Measurements from ENCODE around the gene ZFP36. TPM values are rescaled to one million over a fixed set of nuclear protein-coding genes. Genes with fewer than 3 reads are reported as not detected.
"Not testable (repeated sequence)": the region's sequence is repeated elsewhere in the genome, so short reads cannot be mapped to it uniquely, and the experiment has no call there.

Gene ZFP36, protein sequence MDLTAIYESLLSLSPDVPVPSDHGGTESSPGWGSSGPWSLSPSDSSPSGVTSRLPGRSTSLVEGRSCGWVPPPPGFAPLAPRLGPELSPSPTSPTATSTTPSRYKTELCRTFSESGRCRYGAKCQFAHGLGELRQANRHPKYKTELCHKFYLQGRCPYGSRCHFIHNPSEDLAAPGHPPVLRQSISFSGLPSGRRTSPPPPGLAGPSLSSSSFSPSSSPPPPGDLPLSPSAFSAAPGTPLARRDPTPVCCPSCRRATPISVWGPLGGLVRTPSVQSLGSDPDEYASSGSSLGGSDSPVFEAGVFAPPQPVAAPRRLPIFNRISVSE
- polyA plus RNA-seq (ENCODE audit: insufficient read length in 4 of 4), result 10 to 100 TPM; 20.3 to 59.1 (median 38.2) TPM

DNA sequence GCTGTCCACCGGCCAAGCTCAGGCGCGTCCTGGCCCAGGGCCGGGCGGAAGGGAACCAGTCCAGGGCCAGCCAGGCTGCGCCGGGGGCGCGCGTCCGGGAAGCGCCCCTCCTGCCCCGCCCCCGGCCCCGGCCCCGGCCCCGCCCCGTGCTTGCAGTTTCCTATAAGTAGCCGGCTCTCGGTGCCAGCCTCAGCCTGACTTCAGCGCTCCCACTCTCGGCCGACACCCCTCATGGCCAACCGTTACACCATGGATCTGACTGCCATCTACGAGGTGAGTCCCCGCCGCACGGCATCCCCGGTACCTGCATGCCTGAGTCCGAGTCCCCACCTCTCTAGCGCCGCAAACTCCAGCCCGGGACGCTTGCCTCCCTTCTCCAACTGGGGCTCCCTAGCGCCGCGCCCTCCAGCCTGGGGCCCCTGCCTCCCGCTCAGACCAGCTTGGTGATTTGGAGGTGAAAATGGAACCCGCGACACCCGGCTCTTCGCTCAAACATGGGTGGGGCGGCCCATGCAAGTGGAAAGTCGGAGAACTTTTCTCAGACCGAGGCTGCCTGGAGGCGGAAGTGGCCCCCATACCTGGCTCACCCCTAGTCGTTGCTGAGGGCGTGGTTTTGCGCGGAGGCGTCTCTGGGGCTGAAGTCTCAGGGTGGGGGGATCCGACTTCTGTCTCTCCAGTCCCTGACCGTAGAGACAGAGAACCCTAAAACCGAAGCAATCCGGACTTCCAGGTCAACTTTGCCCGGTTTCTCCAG, at the start of gene ZFP36:
Gene ZFP36, plus strand, starts transcription at position 192 of the 754 bp plus-strand sequence. Its CDS starts 58 bp downstream, at position 250.
- peak in 1 of 4 donors; percentile 56 for DNase-seq (ENCODE audit: low read depth in 4 of 4, low spot score in 3 of 4)

DNA sequence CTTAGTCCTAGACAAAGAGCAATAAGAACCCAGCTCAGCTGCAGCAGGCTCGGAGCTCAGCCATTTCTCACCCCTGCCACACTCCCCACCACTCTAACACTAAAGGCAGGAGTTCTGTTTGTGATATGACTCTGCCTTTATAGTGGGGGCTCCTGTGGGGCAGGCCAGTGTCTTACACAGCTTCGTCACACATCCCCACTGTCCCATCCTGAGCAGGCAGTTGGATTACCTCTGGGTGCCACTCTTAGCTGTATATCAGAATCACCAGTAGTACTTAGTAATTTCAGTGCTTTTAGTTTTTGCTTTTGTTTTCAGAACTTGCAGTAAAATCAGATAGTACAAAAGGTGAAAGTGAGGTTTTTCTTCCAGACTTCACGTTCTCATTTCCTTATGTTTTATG, 47.6 kb upstream of the ZFP36 start:
- no peak for DNase-seq (ENCODE audit: low read depth in 4 of 4, low spot score in 3 of 4)

DNA sequence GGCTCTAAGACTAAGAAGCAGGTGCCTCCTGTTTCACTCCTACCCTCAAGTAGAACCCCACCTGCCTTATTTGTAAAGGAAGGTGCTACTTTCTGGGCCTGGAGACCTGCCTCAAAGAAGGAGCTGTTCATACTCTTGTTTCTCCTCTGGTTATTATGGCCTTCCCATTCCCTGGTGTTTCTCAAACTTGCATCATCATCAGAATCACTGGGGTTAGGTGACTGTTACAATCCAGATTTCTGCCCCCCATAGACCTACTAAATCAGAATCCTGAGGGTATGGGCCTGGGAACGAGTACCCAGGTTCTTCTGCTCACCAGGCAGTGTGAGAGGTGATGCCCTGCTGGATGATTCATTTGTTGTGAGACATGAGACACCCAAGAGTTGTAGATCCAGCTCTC, 46.0 kb upstream of the ZFP36 start:
- DNase-seq (ENCODE audit: low read depth in 4 of 4, low spot score in 3 of 4), result no peak

DNA sequence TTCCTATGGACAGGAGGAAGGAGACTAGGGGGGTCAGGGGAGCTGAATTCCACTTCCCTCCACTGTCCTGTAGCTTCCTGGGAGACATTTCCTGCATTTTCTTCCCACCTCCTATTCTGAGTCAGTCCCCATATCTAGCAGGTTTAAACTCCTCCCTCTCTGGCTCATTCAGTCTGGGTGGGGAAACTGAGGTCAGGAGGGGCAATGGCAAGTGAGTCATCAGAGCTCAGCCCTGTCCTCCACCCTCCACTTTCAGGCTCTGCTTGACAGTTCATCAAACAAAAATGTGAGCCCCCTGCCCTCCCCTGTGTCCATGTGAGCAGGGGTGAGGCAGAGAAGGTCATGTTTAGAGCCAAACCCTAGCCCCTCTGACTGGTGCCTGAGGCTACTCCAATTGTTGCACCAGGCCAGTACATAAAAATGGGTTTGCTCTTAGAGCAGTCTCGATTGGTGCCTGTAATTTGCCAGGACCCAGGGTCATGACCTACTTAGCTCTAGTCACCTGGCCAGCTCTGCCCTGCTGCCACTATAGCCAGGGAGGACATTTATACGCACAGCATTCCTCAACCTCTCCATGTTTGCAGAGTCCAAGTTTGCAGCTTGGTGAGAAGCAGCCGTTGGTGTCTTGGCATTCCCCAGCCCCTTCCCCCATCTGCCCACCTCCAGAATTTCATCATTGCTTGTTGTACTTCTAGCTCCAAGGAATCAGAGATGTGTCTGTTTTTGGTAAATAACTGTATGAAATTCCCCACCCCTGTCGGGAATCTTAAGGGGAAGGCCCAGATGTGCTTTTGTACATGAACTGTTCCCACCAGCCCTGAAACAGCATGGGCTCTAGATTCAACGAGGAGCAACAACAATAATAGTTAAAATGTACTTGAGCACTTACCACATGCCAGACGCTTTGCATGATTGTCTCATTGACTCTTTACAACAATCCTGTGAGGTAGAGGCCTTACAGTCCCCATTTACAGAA, 43.7 kb upstream of the ZFP36 start:
- no peak for DNase-seq (ENCODE audit: low read depth in 4 of 4, low spot score in 3 of 4)

DNA sequence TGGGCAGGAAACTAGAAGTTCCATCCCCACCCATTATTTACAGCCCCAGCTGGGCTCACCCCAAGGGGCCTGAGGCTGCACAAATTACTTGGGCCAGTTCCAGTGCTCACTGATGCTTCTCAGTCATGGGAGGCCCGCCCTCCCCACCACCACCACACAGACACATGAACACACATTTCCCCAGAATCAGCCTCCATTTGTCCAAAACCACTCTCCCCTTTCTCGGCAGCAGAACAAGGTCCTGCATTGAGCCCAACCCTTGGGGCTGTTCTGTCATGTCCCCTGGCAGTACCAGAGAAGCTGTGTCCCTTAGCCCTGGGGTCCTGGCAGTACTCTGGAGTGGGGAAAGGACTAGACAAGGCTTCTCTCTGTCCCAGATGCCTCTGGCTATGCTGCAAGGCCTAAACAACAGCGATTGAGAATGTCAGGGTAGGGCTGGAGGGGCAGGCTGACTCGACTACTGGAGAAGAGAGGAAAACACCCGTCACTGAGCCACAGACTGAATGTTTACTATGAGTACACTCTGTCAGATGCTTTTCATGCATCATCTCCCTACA, 42.7 kb upstream of the ZFP36 start:
- DNase-seq (ENCODE audit: low read depth in 4 of 4, low spot score in 3 of 4), result no peak

DNA sequence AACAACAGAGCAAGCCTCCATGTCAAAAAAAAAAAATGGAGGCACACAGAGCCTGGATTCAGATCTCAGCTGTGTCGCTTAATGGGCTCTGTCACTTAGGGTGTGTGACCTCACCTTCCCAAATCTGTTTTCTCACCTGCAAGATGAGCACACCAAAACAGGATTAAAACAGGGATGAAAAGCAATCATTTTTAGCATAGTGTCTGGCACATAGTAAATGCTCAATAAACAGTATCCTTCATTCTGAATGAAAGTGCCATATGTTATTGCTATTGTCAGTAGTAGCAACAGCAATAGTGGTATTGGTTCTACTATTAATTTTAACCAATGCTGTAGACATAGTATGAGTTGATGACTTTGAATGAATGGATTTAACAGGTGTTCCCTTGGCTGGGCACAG, 41.1 kb upstream of the ZFP36 start:
- no peak for DNase-seq (ENCODE audit: low read depth in 4 of 4, low spot score in 3 of 4)

DNA sequence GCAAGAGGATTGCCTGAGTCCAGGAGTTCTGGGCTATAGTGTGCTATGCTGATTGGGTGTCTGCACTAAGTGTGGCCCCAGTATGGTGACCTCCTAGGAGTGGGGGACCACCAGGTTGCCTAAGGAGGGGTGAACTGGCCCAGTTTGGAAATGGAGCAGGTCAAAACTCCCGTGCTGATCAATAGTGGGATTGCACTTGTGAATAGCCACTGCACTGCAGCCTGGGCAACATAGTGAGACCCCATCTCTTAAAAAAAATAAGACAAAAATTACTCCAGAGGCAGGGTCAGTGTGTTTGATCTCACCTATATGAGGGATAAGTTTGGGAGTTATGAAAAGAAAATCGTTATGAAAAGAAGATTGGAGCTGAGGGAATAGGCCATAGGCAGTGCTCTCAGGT, 37.4 kb upstream of the ZFP36 start:
- no peak for DNase-seq (ENCODE audit: low read depth in 4 of 4, low spot score in 3 of 4)

DNA sequence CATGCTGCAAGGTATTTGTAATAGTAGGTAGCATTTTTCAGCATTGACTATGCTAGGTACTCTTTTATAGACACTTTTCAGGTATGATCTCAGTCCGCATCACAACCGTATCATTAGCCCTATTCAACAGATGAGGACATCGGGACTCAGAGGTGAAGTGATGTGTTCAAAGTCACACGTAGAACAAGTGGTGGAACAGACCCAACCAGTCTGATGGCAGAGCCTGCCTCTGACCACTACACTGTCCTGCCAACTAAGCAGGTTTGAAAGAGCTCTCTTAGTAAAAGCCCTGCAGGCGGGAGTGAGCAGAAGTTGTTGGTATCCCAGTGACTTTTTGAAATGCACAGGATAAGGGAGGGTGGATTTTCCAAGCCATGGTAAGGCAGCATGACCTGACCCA, 35.9 kb upstream of the ZFP36 start:
- DNase-seq (ENCODE audit: low read depth in 4 of 4, low spot score in 3 of 4), result no peak

DNA sequence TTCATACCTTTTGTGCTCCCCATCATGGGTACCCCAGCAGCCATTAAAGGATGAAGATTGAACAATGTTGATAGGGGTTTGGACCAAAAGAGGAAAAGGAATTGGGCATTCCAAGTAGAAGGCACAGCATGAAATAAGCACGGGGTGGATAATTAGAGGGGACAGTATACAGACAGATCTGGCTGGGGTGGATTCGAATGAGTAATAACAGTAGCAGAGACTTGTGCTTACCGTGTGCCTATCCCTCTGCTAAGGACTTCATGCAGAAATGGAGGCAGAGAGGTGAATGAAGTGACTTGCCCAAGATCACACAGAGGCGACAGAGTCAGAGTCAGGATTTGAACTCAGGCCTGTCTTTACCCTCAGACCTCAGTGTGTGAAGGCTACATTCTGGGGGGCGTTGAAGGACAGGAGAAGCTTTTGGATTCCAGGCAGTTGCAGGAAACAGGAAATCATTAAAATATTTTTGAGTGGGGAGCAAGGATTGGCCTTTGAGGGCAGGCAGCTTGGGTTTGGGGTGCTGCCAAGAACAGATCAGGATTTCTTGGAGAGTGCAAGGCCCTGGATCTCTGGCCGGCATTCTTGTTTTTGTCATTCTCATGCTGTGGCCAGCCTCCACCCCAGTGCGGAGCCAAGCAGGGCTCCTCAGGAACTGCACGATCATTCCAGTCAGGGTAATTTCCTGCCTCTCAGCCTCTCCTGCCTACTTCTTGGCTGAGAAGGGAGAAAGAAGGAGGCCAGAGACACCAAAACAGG, 34.4 kb upstream of the ZFP36 start:
- DNase-seq (ENCODE audit: low read depth in 4 of 4, low spot score in 3 of 4), result peak; percentile 38 to 58 (median 53)

DNA sequence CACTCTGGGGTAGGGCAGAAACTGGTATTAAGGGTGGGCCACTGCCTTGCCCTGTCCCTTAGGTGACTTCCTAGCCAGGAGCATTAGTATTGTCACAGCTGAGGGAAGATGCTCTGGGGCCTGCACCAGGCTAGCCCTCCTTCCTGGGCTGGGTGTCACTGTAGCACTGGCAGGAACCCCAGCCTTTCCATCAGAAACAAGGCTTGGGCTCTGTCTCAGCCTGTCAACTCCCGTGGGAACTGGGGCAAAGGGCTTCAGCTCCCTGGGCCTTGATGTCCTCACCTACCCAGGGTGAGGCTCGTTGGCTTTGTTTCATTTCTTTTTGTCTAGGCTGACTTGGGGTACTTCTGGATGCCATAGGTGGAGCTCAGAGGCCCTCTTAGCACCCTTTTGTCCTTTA, 33.7 kb upstream of the ZFP36 start:
- DNase-seq (ENCODE audit: low read depth in 4 of 4, low spot score in 3 of 4), result no peak

DNA sequence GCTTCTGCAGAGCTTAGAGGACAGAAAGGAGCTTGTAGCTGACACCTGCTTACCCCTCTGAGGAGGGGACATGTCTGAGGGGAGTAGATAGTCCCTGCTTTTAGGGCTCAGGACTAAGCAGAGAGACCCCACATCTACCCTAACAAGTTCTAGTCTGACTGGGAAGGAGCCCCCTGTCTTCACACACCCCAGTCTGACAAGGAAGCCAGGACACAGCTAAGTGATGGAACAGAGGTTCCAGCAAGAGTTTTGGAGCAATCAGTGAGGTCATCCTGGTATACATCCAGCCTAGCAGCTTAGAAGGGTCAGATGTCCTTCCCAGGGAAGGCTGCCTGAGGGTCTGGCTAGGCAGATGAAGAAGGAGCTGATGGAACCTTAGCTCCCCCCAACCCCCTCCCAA, 30.7 kb upstream of the ZFP36 start:
- no peak for DNase-seq (ENCODE audit: low read depth in 4 of 4, low spot score in 3 of 4)

DNA sequence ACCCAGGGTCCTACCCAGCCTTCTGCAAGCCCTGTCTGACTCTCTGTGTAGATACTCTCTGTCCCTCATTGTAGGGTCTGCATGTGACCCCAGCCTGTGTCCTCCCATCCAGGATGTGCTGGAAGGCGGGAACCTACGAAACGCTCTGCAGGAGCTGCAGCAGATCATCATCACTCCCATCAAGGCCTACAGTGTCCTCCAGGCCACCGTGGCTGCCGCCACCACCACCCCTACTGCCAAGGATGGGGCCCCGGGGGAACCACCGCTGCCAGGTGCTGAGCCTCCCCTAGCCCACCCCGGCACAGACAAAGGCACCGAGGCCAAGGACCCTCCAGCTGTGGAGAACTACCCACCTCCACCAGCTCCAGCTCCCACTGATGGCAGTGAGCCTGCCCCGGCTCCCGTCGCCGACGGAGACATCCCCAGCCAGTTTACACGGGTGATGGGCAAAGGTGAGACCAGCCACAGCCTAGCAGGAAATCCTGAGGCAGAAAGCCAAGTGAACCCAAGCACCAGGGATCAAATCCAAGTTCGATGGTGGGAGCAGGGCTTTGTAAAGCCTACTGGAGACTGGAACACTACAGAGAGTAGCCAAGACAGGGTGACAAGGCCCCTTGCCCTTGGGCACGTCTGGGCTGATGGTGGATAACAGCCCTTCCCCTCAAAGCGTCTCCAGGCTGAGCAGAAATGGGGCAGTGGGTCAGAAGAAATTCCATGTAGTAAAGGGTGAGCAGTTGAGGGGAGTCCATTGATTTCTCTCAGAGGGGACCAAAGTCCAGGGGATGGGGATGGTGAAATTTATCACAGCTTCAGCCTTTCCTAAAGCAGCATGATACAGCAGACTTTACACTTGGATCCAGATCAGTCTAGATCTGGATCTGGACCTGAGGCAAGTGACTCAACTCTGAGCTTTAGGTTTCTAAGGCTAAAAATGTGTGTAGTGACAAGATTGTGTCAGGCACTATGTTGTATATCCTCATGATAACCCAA, 29.0 kb upstream of the ZFP36 start:
- DNase-seq (ENCODE audit: low read depth in 4 of 4, low spot score in 3 of 4), result no peak

DNA sequence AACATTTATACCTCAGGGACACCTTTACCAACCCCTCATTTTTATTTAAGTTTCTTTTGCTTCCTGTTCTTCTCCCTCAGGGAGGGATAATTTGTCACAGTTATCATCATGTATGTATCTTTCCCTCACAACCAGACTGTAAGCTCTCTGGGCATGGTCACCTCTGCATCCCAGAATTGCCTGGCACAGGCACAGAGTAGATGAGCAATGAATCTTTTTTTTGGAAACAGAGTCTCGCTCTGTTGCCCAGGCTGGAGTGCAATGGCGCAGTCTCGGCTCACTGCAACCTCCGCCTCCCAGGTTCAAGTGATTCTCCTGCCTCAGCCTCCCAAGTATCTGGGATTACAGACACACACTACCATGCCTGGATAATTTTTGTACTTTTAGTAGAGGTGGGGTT, 27.3 kb upstream of the ZFP36 start:
- DNase-seq (ENCODE audit: low read depth in 4 of 4, low spot score in 3 of 4), result not testable (repeated sequence)

DNA sequence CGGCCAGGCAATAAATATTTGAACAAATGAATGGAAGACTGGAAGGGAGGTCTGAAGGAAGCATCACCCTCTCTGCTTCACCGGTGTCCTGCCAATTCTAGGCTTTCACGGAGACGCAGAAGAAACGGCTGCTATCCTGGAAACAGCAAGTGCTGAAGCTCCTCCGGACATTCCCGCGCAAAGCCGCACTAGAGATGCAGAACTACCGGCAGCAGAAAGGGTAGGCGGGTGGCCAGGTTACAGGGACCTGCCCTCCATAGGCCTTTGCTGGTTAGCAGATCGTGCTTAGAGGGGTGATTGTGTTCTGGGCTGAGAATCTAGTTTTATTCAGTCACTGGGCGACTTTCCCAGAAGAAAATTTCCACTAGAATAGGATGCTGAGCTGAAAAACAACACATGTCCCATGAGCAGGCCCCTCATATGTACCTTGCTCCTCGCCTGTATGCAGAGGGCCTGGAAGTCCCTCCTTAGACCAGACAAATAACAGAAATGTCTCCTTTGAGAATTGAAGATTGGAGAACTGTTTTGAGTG, 26.7 kb upstream of the ZFP36 start:
- no peak for DNase-seq (ENCODE audit: low read depth in 4 of 4, low spot score in 3 of 4)

DNA sequence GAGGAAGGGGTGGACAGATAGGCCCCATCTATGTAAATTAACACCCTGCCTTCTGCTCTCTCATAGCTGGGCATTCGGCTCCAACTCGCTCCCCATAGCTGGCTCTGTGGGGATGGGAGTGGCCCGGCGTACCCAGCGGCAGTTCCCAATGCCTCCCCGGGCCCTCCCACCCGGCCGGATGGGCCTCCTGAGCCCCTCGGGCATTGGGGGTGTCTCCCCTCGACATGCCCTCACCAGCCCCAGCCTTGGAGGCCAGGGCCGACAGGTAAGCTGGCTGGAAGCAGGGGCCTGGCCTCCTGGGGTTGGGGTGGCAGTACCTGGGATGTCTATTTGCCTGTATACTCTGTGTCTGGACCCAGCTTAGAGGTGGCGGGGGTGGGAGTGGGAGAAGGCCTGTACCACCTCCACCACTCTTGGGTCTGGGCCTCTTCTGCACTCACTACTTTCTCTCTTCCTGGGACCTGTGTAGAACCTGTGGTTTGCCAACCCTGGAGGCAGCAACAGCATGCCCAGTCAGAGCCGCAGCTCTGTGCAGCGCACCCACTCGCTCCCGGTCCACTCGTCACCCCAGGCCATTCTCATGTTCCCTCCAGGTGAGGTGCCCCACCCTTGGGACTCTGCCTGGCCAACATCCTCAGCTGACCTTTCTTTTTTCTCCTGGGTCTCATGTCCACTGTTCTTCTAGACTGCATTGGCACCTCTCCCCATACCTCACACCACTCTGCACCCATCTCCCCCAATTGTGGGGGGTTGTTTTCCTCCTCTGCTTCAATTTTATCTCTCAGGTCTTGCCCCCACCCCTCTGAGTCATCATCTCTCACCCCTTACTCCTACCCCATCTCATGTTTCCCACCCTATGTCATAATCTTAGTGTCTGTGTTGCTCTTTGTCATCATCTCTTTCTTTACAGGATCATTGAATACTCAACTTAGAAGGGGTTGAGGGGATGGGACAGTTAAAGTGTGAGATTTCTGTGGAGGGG, 25.8 kb upstream of the ZFP36 start:
- no peak for DNase-seq (ENCODE audit: low read depth in 4 of 4, low spot score in 3 of 4)

DNA sequence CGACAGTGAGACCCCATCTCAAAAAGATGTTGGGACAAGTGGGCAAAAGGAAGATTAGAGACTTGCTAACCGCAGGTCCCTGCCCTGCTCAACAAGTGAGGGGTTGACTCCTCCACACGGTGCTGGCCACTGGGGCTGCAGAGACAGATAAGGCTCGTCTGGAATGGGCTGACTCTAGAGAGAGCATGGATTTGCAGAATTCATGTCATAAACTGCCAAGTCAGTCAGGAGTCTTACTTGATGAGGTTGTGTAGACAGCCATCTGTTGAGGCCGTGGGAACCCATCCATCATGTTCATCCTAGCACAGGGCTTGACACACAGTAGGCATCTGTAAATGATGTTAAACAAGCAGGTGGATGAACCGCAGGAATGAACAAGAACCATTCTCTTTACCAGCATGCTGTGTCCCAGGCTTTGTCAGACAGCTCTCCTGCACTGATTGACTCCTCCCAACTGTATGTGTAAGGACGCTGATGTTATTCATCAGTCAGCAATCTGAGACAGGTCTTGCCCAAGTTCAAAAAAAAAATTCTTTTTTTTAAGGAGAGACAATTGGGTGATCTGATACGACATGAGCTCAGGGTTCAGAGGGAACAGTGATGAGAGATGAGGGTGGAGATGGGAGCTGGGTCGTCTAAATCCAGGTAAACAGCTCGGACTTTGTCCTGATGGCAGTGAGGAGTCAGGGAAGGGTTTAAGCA, 24.6 kb upstream of the ZFP36 start:
- no peak for DNase-seq (ENCODE audit: low read depth in 4 of 4, low spot score in 3 of 4)

Measured in right renal pelvis (tissue), 4 donors.